GM18858 (cell line): Measurements from ENCODE around the gene RNF2.
"Not testable (repeated sequence)": the region's sequence is repeated elsewhere in the genome, so short reads cannot be mapped to it uniquely, and the experiment has no call there.

Experiments
- ATAC-seq: cut with Tn5 transposase; IDR thresholded peaks from one replicate; pipeline ENCODE4 v1.9.1; 2021; ENCODE audit not compliant: unreplicated experiment

Gene RNF2

GRCh38 chr1:185049670-185050069, 4.3 kb downstream of the RNF2 start:
- ATAC-seq: no peak

GRCh38 chr1:185050823-185051451, 5.6 kb downstream of the RNF2 start:
- ATAC-seq: no peak

GRCh38 chr1:185053204-185053603, 7.8 kb downstream of the RNF2 start:
- ATAC-seq: no peak

- no peak for ATAC-seq
These were observed 9.2 kb downstream of the RNF2 start for GRCh38 chr1:185054365-185055060.

GRCh38 chr1:185058110-185058509, 12.8 kb downstream of the RNF2 start:
- ATAC-seq: no peak

- no peak for ATAC-seq
These were observed 13.5 kb downstream of the RNF2 start for GRCh38 chr1:185058876-185059275.

- ATAC-seq: no peak
These were observed 14.7 kb downstream of the RNF2 start for GRCh38 chr1:185059950-185060571.

GRCh38 chr1:185062710-185063370, 17.5 kb downstream of the RNF2 start:
- peak; percentile 37 for ATAC-seq

- no peak for ATAC-seq
These were observed 18.4 kb downstream of the RNF2 start for GRCh38 chr1:185063719-185064118.

GRCh38 chr1:185065006-185065405, 19.6 kb downstream of the RNF2 start:
- not testable (repeated sequence) for ATAC-seq

GRCh38 chr1:185066181-185066580, 20.8 kb downstream of the RNF2 start:
- no peak for ATAC-seq

GRCh38 chr1:185068341-185068740, 23.0 kb downstream of the RNF2 start:
- no peak for ATAC-seq

- ATAC-seq: no peak
These were observed 23.9 kb downstream of the RNF2 start for GRCh38 chr1:185069202-185069772.

GRCh38 chr1:185070051-185070450, 24.7 kb downstream of the RNF2 start:
- no peak for ATAC-seq

GRCh38 chr1:185073725-185074124, 28.4 kb downstream of the RNF2 start:
- no peak for ATAC-seq

GRCh38 chr1:185074307-185074706, 28.9 kb downstream of the RNF2 start:
- ATAC-seq: no peak

GRCh38 chr1:185075476-185075875, 30.1 kb downstream of the RNF2 start:
- no peak for ATAC-seq

- no peak for ATAC-seq
These were observed 32.0 kb downstream of the RNF2 start for GRCh38 chr1:185077374-185077773.

- ATAC-seq: no peak
These were observed 35.1 kb downstream of the RNF2 start for GRCh38 chr1:185080422-185080821.

GRCh38 chr1:185083818-185084217, 38.5 kb downstream of the RNF2 start:
- no peak for ATAC-seq

- ATAC-seq: no peak
These were observed 41.7 kb downstream of the RNF2 start for GRCh38 chr1:185087101-185087500.
